Pons (tissue), 1 donor: ENCODE measurements around the gene IL17RD.
A peak's percentile ranks its signal among the peaks of the same experiment; 100 is the strongest.

ENCODE experiments used
- DNase-seq: peaks from one replicate; pipeline ENCODE4 v3.0.0-alpha.2; 2016; ENCODE audit warnings: low spot score

The IL17RD gene

DNA sequence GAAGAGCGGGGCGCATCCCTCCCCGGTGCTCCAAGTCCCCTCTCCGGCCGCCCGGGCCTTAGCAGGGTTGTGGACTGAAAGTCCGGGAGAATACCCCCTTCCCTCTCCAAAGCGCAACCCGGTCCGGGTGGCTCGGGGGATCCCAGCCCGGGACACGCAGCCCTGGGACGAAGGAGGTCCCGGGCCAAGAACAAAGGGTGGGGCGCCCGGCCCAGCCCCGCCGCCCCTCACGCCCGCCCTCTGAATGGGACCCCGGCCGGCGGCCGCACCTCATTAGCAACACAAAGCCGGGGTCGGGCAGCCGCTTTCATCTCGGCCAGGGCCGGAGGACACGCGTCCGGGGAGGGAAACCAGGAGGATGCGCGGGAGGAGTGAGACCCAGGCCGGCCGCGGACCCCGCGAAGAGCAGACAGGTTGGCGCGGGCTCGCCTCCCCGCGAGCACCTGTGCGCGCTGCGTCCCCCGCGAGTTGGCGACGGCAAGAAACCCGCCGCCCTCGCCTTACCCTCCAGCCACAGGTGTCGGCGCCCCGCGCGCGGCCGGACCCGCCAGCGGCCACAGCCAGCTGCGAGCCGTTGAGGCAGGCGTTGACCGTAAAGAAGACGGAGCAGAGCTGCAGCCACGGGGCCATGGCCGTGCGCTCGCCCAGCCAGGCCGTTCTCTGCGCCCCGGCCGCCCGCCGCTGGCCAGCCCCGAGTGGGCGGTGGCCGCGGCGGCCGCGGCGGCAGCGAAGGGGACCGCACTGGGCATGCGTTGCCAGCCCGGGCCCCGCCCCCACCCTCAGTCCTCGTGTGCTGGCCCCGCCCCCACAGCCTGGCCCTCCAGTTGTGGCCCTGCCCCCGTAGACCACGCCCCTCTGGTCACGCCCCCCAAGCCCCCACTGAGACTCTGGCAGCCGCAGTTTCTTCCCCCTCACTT, at the start of gene IL17RD:
Gene IL17RD, minus strand, starts transcription at position 697 of the 917 bp plus-strand sequence. Its CDS starts 67 bp downstream, at position 630.
- DNase-seq: no peak

DNA sequence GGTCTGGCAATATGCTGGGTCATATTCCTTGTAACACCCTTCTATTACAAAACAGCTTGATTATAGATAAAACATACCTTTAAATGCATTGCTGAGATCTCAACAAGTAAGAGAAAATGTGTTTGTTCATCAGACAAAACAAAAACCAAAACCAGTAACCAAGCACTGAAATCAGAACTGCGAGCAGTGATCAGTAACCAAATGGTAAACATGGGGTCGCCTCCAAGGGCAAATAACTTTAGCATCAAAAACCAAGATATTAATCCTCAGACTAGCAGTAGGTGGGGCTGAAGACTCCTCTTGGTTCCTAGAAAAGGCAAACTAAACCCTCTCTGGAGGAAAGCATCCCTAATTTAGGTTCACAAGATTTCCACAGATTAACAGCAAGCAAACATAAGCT, 41.3 kb upstream of the IL17RD start:
- DNase-seq: no peak

DNA sequence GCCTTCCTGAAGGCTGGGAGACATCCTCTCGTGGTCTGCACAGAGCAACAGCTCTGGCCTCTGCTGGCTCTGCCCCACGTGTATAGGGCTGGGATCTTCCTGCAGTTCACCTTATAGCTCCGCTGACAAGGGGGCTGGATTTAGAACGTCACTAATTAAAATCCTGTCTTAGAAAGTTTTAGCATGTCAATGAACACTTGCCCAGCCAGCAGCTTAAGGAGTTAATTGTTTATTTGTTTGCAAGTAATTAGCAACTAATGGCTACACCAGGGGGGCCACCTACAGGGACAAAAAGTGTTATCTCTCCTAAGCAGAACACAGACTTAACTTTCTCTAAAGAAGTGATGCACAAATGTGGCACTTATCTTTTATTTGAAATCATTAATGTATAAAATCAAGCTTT, 34.7 kb upstream of the IL17RD start, which contains the start of gene HESX1:
Gene HESX1, minus strand, starts transcription at position 84 of the 403 bp plus-strand sequence. Its CDS starts 60 bp downstream, at position 24.
- no peak for DNase-seq

DNA sequence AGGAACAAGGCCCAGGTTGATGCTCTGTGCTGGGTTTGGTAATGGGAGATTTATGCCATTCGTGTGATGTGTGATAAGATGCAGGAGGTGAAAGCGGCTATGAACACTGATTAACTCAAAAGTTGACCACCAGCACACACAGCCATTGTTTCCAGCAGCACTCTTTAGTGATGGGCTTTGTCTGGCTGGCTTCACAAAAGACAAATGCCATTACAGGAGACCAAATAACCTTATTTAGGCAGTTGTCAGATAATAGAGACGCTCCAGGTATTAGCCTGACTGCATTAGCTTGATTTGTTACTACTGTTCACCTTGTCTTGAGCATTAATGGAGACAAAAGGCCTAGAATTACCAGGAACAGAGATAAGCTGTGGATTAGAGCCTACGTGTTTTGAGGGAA, 29.5 kb upstream of the IL17RD start:
- DNase-seq: no peak

DNA sequence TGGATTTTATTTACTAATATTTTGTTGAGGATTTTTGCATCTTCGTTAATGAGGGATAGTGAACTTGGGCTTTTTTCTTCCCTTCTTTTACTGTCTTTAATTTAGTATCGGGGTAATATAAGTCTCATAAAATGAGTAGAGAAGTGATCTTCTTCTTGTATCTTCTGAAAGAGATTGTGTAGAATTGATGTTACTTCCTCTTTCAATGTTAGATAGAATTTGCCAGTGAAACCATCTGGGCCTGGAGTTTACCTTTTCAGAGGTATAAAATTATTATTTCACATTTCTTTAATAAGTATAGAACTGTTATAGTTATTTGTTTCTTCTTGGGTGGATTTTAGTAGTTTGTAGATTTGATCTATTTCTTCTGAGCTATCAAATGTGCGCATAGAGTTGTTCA, 26.9 kb upstream of the IL17RD start:
- no peak for DNase-seq

DNA sequence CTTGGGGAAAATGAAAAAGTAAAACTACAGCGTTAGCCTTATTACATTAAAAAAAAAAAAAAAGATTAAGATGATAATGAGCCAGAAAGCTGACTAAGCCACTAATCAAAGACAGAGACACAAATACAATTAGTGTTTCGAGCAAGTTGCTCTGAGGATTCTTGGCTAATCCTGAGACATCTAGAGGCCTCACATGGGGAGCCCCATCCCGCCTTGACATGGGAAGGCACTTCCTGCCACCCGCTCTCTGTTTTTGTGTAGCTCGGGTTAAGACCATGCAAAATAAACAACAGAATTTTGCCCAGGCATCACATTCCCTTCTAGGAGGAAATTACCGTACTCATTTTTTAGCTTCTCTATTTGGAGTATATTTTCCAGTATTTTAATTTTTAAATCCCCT, 19.4 kb upstream of the IL17RD start:
- DNase-seq: no peak

DNA sequence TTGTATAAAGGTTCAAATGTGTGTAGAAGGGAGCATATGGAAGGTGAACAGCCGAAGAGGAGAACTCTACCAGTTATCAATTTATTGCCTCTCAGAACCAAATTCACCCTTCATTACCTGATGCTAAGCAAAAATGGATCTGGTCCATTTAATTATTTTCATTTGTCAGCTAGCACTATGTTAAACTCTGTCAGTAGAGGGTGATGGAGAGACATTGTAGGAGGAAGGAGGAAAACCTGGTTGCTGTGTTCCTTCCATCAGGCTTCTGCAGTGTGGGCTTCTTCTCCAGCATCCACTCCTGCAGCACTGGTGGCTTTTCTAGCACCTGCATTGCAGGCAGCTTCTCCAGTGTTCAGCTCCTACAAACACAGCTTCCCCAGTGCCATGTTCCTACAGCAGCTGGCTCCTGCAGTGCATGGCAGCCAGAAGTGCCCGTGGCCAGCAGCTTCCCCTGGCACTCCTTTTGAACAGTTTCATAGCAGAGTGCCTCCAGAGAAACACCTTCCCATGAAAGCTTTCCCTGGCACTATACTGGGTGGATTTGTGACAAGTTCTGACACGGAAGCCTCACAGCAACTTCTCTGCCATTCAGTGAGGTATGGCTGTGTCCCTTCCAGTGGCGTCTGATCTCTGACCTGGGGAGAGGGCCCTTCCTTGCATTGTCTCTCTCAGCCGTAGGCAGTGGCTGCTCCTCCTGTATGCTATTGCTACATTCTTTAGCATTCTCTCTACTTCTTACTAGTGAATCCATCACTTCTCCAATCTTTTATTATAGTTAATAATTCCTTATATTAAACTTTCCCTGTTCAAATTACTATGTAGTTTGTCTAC, 14.6 kb upstream of the IL17RD start:
- DNase-seq: peak; percentile 31

DNA sequence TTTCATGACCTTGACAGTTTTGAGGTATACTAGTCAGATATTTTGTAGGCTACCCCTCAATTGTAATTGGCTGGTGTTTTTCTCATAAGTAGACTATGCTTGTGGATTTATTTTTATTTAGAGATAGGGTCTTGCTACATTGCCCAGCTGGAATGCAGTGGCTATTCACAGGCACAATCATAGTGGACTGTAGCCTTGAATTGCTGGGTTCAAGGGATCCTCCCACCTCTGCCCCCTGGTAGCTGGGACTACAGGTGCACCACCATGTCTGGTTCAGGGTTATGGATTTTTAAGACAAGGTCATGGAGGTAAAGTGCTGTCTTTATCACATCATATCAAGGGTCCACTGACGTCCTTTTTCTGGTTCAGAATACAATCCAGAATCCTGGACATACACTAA, 10.9 kb upstream of the IL17RD start:
- DNase-seq: no peak

DNA sequence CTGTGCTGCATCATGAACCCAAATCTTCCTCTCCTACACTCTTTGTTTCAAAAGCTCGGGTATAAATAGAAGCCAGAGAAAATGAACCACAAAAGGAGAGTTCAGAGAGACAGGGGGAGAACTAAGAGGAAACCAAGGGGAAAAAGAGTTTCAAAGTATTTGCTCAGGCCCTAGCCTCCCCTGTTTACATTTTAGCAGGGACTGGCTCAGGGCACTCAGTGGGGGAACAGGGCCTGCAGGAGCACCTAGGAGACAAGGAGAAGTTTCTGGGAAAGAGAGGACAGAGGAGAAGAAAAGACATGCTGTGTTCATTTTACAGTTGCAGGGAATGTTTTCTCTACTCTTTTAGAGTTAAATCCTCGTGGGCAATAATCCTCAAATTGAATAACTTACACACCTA, 8.5 kb upstream of the IL17RD start:
- DNase-seq: no peak

DNA sequence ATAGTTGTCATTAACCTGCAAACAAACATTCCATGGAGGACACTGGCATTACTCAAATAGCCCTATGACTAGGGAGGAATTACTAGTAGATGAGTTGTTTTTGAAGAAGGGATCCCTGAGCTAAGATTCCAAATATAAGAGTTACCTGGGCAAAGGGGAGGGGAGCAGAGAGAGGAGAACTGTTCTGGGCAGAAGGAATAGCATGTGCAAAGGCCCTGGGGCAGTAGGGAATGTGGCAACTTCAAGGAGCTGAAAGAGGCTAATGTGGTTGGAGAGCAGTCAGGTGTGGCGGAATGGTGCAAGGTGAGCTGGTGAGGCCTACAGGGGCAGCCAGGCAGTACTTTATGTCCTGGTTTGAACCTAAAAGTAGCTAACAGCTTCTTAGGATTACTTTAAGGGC, 5.8 kb upstream of the IL17RD start:
- no peak for DNase-seq

DNA sequence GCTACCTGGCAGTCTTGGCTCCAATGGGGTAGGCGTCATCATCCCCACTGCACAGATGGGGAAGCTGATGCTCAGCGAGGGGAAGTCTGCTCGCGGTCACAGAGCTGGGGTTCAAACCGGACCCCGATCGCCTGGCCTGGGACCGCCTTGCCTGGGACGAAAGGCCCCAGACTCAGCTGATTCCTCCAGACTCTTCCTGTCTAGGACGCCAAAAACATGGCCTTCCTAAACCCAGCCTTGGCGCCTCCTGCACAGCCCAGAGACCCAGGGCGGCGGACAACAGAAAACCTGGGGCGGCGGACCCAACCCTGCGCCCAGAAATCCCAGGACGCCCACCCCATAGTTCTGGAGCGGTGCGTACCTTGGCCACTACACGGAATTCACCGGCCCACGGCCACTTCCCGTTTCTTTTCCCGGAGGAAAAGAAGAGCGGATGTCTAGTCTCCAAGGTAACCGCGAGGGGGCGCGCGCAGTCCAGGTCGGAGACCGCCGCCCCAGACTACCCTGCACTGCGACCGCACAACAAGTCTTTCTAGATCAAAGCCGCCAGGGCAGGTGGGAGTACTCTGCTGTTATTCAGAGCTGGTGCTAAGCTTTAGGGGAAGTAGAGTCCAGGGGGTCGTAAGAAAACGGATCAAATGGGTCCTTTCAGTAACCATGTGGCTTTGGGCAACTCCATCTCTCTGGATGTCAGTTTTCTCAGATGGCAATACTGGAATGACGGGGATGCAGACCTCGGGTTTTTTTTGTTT, 4.9 kb upstream of the IL17RD start:
- DNase-seq: peak; percentile 62

DNA sequence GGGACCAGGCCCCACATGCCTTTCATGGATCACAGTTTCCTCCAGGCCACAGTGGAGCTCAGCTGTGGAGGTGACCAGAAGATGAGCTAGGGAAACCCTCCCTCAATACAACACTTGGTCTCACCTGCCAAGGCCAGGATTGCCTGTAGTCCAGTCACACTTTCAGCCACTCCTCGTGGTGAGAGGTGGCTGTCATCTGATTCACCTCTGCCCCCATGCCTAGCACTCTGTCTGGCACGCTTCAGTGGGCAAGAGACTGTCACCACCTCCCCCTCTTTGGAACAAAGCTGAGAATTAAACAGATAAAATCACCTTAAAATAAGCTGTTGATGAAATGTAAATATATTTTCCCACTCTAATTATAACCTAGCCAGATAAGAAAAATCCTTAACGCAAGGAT, 4.0 kb upstream of the IL17RD start:
- no peak for DNase-seq

DNA sequence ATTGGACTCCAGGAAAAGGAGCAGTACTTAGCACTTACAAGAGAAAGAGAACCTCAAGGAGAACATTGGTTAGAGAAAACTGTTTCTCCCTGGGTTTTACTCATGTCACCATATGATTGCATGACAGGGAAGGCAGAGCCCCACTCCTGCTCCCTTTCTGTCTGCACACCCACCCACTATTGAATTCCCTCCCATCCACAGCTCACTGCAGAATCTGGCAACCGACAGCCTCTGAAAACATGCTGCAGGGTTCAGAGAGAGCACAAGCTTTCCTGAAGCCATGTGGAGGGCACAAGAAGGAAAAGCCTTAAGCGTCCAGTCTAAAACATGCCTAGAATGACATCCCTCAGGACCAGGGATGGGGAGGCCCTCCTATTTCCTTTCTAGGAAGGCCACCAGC, 3.0 kb upstream of the IL17RD start:
- DNase-seq: no peak

DNA sequence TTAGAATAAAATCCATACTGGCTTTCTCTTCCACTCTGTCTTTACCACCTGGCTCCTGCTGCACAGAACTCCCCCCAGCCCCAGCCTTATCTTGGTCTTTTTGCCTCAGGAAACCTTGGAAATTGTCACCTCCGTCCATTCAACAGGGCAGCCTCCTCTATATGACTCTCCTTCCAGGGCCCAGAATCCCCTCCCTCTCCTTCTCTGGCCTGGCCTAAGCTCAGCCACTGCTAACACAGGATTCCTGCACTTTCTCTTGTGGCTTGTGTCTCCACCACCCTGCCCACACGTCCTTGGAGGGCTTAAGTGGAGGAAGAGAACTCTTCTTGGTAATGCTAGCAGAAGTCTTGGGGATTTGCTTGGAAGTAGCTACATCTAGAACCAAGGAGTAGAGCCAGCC, 1.5 kb upstream of the IL17RD start:
- no peak for DNase-seq

DNA sequence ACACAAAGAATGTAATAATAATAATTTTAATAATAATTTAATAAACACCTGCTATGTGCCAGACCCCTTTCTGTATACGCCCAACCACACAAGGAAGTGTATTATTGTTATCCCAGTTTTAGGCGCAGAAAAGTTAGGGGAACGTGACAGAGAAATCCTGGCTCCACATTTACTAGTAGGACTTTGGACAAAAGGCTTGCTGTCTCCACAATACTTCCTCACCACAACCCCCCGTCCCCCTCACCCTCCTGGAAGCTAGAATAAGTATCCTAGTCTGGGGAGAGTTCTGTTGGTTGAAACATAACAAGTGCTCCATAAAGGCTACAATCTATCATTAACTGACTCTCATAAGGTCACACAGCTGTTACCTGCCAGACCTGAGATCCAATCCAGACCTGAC, 488 bp upstream of the IL17RD start:
- DNase-seq: no peak

DNA sequence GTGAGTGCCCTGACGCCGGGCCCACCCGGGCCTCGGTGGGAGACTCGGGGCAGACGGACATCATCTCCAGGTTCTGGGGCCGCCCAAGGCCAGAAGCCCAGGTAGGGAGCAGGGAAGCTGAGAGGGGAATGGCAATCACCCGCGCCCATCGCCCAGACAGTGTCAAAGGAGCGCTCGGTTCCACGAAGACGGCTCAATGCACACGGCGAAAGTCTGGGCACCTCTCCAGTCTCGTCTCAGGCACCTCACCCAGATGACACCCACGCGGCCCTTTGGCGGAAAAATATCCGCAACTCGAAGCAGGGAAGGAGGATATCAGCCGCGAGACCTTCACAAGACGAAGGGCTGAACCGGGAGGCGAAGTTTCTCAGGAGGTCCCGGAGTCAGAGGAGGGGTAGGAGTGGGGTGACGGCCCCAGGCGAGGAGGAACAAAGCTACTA, 916 bp downstream of the IL17RD start:
- DNase-seq: no peak

DNA sequence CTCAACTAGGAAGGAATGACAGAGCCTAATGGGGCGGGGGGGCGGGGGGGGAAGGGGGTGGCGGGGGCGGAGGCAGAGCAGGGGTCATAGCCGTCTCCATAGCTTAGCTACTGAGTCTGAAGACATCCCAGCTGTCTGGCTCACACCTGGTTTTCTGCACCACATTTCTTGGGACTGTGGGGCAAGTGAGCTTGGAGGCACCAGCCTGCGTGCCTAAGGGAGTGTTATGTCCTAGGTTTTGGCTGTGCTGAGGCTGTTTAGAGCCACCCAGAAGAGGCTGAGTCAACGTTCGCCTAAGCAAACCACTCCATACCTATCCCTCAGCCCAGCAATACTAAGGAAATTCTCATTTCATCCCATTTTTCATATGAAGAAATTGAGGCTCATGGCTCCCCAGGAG, 1.4 kb downstream of the IL17RD start:
- DNase-seq: no peak

DNA sequence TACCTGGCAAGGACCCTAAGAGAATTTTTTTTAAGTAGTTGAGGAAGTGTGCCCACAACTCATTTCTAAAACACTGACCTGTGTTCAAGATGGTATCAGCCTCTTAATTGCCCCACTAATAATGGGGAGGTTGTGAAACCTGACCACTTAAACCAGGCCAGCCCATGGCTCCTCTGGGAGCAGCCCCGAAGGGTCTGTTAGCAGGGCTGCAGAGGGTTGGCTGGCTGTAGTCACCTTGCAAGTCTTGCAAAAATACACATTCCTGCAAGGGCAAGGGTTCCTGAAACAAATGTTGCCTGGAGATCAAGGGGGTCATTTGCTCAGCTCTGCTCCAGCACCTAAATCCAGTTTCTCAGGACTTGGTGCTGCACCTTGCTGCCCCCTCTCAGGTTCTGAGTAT, 3.2 kb downstream of the IL17RD start:
- DNase-seq: no peak

DNA sequence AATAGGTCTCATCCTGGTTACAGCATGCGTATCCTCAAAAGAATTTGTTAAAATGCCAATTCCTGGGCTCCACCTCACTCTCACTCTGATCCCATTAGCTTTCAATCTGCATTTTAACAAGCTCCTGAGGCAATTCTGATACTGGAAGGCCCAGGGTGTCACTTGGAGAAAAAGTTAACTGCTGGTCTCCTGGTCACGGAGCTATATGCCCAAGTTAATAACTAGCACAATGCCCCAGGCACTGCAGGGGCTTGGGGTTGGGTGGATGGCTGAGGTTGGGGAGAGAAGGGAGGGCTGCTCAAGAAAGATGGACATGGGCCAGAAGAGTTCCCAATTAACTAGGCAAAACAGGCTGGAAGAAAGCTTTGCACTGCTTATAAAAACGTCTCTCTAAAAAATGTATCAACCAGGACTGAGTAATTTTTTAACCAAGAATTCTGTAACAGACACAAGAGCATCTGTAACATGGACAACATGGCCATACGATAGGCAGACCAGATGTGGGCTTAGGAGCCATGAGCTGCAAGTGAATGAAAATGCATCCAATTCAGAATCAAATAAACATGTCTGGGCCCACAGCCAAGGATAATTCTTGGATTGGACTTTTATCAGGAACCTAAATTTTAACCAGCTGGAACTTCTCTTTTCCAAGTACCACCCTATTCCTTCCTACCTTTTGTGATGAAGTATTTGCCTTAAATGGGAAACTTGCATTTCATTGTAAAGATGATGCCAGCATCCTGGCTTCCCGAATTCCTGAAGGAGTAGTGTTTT, 4.2 kb downstream of the IL17RD start:
- DNase-seq: no peak

DNA sequence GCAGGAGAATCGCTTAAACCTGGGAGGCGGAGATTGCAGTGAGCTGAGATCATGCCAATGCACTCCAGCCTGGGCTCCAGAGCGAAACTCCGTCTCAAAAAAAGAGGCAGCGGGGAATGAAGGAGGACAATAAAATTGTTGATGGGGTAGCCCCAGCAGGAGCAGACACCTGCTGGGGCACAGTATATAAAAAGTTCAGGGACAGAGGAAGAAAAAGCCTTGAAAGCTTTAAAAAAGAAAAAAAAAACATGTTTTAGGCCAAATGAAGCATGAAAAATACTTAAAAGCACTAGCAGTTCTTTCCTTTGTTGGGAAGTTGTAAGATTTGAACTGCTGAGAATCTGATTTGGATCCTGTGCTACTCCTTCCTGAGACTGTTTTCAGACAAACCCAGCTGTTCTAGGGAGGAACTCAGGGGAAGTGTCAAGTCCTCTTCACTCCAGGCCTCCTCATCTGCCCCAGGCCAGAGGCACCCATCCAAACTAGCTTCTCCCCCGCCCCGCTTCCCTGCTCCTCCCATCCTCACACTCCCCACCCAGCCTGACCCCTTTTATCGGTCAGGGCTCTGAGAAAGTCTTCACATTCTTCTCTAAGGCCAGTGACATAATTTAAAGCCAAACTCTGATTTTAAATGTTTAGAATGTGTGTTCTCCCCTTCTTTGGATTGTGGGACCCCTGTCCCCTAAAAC, 4.9 kb downstream of the IL17RD start:
- DNase-seq: no peak
